HuH-7 (cell line): Measurements from ENCODE around the gene PACRG.
A peak's percentile ranks its signal among the peaks of the same experiment; 100 is the strongest.

Experiments
- DNase-seq: peaks from one replicate; pipeline ENCODE4 v3.0.0; 2011; ENCODE audit warnings: low spot score

The PACRG gene

DNA sequence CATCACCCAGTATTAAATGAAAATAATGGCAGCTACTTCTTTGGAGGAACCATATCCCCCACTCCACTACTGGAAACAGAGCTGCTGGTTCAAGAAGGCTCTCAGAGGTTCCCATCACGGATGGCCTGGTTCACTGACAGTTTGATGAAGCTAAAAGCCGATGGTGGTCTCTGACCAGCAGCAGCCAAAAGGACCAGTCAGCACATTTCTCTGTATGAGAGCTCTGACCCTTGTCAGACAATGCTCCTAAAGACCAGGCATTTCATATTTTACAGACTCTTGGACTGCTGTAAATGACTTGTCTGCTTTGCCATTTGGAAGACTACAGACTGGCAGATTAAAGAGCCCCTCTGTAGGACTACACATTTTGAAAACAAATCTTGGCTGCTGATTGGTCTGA is 16.8 kb upstream of the PACRG start:
- DNase-seq: no peak

DNA sequence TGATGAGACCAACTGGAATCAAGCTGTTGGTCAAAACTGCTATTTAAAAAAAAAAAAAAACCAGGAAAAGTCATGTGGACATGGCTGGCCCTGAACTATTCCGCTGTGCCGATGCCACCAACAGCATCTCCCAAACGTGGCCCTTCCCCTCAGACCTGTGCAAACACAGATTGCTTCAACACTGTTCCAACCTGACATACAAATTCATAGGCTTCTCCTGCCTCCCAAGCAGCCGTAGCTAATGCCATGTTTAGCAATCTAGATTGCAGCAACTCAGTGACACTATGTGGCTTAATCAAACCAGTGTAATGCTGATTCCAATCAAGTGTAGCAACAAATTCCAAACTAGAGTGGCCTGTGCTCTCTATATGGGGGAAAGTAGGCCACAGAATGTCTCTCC is 16.4 kb upstream of the PACRG start:
- DNase-seq: no peak

GRCh38 chr6:162712694-162713093 is 15.1 kb upstream of the PACRG start:
- DNase-seq: no peak

DNA sequence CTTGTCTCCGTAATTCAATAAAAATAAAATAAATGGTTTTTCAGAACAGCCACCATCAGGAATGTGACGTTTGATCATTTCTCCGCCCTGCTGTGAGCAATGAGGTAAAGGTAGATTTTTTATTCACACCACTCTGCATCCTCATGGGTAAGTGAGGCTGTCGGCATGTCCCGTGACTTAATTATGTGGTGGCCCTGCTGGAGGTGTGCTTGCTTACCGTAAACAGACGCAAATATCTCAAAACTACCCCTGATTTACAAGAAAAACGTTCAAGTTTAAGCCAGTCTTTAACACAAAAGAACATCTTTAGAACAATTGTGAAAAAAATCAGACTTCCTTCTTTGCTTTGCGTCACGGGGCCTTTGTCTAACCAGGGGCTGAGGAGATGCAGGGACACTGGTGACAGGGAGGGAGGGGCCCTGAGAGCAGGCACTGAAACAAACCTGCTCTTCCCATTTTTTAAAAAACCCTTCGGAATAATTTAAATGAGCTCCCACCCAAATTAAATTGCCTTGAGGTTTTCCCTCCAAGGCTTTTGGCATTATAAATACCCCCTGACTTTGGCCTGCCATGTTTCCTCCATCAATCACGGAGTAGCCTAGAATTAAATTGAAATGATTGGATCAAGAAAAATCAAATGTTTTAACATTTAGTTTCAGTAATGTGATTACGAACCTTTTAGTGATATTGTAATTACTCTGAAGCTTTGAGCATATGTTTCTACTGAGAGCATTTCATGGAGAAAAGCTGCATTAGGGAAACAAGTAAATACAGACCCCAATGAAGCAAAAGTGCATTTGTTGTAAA is 13.6 kb upstream of the PACRG start:
- DNase-seq: no peak

DNA sequence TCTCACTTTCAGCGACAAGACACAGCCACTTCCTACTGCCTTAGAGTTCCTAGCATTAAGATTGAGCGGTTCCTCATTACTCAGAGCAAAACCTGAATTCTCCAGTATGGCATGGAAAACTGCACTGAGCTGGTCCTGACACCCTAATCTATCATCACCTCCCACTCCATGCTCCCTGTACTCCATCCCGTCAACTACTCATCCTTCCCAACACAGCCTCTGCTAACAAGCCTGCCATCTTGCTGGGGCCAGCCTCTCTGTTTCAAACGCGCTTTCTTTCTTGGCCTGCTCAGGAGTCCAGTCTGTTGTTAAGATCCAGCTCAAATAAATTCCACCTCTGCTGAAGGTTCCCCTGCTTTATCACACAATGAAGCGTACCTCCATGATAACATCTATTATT is 12.2 kb upstream of the PACRG start:
- DNase-seq: no peak

DNA sequence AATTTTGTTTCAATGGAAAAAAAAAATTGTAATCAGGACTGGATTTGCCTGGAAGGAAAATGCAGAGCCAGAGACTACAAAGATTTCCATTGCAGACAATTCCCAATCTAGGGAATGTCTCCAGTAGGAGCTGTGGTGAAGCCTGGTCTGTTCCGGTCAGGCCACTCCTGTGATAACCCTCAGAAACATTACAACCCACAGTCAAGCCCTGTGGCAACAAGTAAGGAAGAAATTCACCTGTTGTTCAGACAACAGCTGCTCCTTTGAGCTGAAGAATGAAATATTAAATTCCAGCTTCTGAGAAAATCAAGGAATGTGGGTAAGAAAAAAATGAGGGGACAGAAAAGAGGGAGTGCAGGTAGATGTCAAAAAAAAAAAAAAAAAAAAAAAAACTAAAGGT is 8.2 kb upstream of the PACRG start:
- no peak for DNase-seq

GRCh38 chr6:162721404-162721687 is 6.4 kb upstream of the PACRG start:
- no peak for DNase-seq

DNA sequence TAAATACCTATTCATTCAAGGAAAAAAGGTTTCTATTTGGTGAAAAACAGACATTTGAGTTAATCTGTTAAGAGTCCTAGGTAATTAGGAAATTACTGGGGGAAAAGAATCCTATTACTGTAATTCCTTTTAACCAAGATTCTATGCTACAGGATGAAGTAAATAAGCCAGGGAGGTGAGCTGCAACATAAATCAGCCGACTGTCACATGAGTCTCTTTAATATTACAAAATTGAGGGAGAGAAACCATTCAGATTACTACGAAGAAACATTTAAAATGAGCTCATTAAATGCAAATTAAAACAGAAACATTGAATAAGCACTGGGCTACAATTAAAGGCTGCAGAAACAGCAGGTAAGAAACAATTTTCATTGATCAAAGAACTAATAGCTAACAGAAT is 5.5 kb upstream of the PACRG start:
- DNase-seq: no peak

DNA sequence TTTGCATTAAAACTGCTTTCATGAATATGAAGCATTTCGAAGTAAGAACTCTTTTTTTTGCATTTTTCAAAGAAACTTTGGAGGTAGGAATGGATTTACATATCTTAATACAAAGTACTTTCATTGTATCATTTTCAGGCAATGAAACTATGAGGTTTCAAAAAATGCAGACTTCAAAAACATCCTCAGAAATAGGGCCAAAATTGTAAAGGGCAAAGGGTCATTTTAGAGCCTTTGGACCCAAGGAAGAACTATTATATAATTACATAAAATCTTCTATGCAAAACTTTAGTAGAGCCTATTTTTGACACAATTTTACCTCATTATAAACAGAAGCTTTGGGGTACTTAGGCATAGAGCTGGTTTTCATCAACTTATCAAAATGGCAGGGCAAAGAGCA is 5.1 kb upstream of the PACRG start:
- DNase-seq: no peak

GRCh38 chr6:162726947-162727321 is 840 bp upstream of the PACRG start:
- DNase-seq: peak; percentile 52

DNA sequence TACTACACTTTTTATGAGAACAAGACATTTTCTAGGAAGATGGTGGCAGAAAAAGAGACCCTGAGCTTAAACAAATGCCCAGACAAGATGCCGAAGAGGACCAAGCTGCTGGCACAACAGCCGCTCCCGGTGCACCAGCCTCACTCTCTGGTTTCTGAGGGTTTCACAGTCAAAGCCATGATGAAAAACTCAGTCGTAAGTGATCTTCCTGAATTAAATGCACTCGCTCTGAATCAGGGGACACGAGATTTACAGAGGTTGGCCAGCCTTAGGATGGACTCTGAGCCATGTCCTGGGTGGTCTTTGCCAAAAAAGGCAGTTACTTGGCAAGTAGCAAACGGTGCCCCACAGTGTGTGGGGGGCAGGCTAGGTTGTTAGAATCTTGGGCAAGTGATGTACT is 423 bp downstream of the PACRG start:
- no peak for DNase-seq

- DNase-seq: no peak
Measured at GRCh38 chr6:162728706-162729105, 932 bp downstream of the PACRG start.

- no peak for DNase-seq
Measured at GRCh38 chr6:162730502-162730901, 2.7 kb downstream of the PACRG start.

GRCh38 chr6:162733489-162733888 is 5.7 kb downstream of the PACRG start:
- DNase-seq: no peak

DNA sequence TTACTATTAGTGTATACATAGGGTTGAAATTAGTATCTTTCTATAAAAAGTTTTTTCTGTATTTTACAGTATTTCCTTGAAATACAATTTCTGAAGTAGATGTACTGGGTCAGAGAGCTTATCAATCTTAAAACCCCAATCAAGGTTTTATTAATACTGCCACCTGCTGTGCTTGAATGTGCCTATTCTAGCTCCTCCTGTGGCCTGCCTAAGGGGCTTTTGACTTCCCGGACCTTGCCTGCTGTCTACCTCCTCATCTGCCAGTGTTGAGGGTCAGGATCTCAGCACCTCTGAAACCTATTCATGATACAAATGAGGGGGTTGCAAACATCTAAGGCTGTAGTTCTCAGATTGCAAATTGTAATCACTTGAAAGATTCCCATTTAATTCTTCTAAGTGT is 9.2 kb downstream of the PACRG start:
- DNase-seq: no peak

DNA sequence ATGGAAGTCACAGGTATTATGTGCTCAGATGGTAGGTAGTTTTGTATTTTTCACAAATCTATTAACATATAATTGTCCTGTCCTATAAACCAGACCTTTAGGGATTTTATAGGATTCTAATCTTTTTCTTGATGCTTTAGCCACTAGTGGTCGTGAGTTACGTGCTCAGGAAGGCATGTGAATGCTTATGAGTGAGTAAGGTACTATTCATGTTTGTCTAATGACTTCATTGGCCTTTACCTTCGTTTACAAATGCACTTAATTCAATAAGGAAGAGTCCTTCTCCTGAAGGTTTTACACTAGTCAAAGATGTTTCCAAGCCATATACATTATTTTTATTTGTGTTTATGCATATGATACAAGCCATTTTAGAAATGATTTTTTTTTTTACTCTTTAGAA is 23.0 kb downstream of the PACRG start:
- no peak for DNase-seq

DNA sequence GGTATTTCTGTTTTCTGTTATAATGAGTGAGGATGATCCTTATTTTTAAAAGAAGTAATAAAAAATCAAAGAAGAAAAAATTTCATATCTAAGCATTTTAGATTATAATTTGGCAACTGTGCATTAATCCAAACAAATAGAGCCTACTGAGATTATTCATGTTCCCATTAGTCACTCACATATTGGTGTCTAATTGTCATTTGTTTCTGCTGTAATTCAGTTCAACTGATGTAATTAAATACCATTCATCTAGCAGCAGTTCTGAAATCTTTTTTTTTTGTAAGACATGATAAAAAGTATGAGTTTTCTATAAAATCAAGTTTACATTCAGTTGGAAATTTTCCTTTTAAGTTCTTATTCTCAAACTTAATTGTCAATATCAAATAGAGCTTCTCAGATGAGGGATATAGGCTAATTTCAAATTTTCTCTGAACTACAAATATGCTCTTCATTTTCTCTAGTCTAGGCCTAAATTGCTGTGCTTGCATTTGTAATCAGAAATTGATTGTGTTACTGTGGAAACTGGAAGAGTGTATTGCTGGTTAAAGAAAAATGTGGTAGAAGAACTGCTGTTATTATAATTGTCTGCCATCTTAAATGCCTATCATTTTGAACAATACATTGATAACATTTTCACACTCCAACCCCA is 23.6 kb downstream of the PACRG start:
- DNase-seq: no peak

DNA sequence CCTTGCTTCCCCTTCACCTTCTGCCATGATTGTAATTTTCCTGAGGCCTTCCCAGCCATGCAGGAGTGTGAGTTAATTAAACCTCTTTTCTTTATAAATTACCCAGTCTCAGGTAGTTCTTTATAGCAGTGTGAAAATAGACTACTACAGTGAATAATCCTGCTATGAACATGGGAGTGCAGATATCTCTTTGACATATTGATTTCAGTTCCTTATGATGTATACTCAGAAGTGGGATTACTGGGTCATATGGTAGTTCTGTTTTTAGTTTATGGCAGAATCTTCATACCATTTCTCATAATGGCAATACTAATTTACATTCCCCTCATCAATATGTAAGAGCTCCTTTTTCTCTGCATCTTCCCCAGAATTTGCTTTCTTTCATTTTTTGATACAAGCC is 26.0 kb downstream of the PACRG start:
- no peak for DNase-seq

GRCh38 chr6:162770136-162770535 is 42.4 kb downstream of the PACRG start:
- no peak for DNase-seq

DNA sequence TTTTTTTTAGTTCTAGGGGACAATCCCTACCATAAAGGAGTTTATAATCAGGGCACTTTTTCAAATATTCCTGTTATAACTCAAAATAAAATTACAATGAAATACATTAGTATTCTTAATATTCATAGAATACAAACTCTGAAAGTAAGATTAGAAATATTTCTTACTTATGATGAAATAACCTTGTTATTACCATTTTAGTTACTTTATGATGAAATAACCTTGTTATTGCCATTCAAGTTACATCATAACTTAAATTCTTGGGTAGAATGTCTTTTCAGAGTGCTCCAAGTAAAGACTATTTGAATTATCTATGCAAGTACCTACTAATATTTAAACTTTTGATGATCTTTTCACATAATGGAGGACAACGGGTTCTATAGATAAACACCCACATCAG is 43.2 kb downstream of the PACRG start:
- DNase-seq: no peak

GRCh38 chr6:162772466-162772865 is 44.7 kb downstream of the PACRG start:
- DNase-seq: no peak

DNA sequence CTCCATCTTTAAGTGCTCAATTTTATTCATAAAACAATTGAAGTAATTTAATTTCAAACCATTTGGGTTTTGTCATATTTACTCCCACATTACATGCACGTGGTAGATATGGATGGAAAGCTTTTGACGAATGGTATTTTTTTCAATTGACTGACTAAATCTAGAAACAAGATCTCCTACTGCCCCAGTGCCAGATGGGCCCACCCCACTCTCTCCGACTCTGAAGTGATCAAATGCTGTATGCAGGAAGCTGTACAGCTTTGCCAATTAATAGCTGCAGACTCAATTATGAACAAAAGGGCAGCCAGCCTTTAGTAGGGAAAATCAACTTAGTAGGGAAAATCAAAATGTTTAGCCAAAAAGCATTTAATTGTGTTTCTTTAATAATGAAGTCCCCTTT is 46.2 kb downstream of the PACRG start:
- no peak for DNase-seq

DNA sequence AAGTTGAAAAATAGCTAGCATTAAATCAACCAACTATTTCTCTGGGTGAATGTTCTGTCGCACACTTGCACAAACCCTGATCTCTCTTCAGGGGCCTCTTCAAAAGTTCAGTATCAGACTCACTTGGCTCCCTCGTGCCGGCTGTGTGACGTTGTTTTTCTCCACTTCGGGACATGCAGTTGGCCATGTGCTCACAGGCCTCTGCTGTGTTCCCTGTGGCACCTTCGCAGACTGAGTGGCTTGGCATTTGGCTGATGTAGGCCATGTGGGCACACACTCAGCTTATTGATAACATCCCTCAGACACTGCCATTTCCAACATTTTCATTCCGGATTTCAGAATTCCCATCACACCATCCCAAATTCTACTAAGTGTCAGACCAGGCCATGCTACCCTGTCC is 49.3 kb downstream of the PACRG start:
- no peak for DNase-seq

GRCh38 chr6:162778603-162779002 is 50.8 kb downstream of the PACRG start:
- peak; percentile 17 for DNase-seq
